NCI-H345 treated with DMSO at 0.1 percent for 48 hours (cell line): ENCODE measurements around the gene E2F1.
A peak's percentile ranks its signal among the peaks of the same experiment; 100 is the strongest.

ENCODE experiments used
- DNase-seq: peaks from one replicate; lab custom pipeline; 2025; ENCODE audit not compliant: unreplicated experiment; lab: John Stamatoyannopoulos, UW

E2F1 gene

GRCh38 chr20:33672426-33673113 is 13.6 kb downstream of the E2F1 start:
- DNase-seq: peak; percentile 93

DNA sequence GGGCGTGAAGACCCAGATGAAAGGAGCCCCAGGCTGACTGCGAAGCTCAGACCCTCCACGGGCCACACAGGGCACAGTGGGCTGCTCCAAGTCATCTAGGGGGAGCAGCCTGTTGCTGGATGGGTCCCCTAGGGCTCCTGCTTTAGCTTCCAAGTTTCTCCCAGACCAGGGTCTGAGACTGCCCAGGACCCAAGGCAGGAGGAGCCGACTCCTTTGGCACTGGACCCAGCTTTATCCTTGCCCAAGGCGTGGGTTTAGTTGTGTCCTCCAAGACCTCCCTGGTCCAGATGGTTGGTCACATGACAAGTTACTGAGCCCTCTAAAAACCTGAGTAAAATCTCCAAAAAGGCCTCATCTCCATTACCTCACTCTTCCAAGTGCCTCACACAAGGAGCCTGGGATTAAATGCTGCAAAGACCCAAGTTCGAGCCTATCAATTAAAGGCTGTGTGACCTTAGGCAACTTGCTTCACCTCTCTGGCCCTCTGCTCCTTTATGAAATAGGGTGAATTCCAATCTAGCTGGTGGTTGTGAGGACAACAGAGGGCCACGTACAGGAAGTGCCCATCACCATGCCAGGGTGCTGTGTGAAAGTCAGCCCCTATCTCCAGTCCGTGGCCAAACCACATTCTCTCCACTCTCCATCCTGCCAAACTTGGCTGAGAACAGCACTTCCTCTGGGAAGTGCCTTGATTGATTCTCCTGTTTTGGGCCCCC is 14.5 kb downstream of the E2F1 start:
- DNase-seq: no peak

GRCh38 chr20:33670715-33671499 is 15.3 kb downstream of the E2F1 start:
- no peak for DNase-seq

DNA sequence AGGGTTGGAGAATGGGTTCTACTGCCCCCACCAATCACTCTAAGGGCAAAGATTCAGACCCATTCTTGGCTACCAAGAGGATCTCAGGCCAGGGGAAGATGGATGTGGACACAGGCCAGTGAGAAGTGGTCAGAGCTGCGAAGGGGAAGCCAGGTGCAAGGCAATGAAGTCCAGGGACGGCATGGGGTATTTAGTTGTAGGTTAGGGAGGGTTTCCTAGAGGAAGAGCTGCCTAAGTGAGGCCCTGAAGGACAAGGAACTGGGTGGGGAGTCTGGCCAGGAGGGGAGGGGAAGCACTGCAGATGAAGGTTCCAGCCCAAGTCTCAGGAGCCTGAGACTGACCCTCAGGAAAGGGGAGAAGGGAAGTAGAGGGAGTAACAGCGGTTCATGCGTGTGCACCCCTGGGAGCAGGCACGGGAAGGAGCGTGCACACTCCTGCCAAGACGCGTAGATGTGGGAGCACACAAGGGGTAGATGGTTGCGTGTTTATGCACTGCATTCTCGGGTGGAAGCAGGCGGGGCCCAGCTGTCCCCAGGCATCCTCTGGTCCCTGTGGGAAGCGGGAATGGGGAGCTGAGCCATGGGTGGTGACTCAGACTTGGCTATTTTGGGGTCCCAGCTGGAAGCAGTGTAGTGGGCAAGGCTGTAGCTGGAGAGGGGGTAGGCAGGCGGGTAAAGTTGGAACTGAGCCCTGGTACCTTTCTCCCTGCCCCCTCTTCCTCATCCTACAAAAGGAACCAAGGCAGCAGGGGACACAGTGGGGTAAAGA is 16.1 kb downstream of the E2F1 start:
- no peak for DNase-seq

DNA sequence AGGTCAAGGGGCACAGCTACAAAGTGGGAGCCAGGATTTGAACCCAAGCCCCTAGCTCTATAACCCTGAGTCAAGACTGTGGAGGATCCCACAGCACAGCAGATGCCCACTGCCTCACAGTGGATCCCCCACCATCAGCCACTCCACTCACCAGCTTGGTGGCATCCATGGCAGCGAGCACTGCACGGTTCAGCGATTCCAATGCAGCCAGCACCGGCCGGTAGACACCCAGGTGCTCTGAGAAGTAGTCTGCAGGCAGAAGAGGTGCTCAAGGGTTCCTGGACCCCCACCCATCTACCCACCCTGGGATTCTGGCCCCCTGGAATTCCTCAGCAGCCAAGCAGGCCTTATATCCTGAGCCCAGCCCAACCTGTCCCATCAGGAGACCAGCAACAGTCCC is 17.0 kb downstream of the E2F1 start:
- DNase-seq: no peak

- DNase-seq: no peak
Observed at GRCh38 chr20:33668466-33669155, 17.6 kb downstream of the E2F1 start.

GRCh38 chr20:33667676-33668465 is 18.3 kb downstream of the E2F1 start:
- peak; percentile 67 for DNase-seq

- no peak for DNase-seq
Observed at GRCh38 chr20:33667245-33667675, 18.9 kb downstream of the E2F1 start.

DNA sequence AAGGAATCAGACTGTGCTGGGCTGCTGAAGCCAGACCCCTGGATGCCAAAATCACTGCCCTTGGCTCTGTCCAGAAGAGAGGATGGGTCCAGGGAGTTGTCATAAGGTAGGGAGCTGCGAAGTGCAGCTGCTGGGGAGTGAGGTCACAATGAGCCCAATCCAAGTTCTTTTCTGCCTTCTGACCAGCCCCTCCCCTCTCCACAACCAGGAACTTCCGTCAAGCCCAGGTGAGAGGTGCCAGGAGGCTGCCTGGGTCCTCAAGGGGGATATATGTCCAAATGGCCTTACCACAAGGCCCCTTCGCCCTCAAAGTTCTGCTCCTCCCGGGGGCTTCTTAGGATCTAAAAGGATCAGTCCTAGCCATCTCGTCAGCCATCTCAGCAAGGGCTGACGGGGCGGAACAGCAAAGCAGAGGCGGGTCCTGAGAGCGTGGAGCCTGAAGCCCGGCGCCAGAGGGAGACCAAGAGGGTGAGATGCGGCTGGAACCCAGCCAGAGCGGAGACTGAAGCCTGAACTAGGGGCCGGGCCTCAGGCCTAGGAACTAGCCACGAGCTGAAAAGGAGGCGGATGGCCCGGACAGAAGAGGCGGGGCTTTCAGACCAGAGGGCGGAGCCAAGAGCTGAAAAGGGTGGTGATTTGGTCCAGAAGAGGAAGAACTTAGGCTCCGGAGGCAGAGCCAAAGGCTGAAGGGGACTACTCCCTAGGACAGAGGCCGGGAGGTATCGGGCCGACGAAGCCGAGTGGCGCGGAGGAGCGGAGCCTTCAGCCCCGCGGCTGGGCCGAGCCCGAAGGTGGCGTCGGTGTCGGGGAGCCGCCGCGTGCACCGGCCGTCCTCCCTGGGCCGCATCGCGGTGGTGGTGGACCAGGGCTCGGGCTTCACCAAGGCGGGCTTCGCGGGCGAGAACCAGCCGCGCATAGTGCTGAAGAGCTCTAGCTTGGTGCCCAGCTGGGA is 19.6 kb downstream of the E2F1 start, which contains the start of gene ACTL10:
ACTL10 (plus strand) TSS at position 651 of the 952 bp plus-strand sequence. CDS start 555 bp downstream, outside the sequence.
- DNase-seq: peak; percentile 78

GRCh38 chr20:33664762-33665144 is 21.4 kb downstream of the E2F1 start:
- no peak for DNase-seq

- DNase-seq: no peak
Observed at GRCh38 chr20:33664085-33664761, 22.0 kb downstream of the E2F1 start.

- peak; percentile 74 for DNase-seq
Observed at GRCh38 chr20:33663161-33664084, 22.8 kb downstream of the E2F1 start.

DNA sequence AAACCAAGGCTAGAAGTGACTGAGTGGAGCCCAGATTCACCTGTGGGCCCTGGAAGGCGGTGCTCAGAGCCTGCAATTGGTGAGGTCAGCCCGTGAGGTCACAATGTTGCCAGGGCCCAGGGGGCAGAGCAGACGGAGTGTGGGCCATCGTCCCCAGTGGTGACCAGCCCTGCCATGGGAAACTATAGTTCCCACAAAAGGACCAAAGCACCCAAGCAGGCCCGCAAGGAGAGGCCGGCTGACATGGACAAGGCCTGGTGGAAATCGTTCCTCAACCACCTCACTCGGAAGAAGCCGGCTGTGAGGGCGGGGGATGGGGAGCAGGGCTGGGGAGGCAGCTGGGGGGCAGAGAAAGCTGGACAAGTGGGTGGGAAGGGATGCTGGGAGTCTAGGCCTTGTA is 24.0 kb downstream of the E2F1 start, which contains the start of gene C20orf144:
C20orf144 (plus strand) TSS at position 156 of the 400 bp plus-strand sequence; CDS start at position 175, 19 bp downstream.
- DNase-seq: no peak

GRCh38 chr20:33660685-33661058 is 25.5 kb downstream of the E2F1 start:
- DNase-seq: no peak

- DNase-seq: no peak
Observed at GRCh38 chr20:33660035-33660684, 26.0 kb downstream of the E2F1 start.

DNA sequence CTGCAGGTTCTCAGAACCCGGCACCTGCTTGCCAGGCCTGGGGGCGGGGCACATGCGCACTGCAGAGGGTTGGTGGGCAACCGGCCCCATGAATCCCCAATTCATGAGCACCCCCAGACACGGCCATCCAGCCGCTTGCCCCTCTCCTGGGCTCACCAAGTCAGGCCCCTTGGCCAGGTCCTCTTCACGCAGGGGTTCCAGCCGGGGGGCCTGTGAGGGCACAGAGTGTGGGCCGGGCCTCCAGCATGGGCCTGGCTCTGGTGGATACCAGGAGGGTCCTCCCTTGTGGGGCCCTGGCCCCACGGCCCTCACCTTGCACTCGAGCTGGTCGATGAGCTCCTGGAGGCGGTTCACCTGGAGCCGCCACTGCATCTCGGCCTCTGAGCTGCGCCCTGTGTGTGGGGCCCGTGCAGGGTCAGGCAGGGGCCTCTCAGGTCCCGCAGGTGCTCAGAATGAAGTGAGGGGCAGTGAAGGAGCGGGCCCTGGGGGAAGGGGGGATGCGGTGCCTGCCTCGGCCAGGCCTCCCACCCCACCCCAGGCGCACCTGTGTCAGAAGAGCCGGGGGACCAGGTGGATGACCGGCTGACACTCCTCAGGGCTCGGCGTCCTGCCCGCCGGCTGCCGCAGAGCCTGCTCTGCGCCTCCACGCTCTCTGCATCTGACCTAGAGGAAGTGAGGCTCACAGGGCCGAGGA is 26.7 kb downstream of the E2F1 start:
- DNase-seq: no peak
